Measurements from ENCODE around the gene PRSS23. TPM values are rescaled to one million over a fixed set of nuclear protein-coding genes. Genes with fewer than 3 reads are reported as not detected.
"Not testable (repeated sequence)": the region's sequence is repeated elsewhere in the genome, so short reads cannot be mapped to it uniquely, and the experiment has no call there.

PRSS23 gene
- total RNA-seq, 1 donor from 2014 or later = 47.1 TPM

DNA sequence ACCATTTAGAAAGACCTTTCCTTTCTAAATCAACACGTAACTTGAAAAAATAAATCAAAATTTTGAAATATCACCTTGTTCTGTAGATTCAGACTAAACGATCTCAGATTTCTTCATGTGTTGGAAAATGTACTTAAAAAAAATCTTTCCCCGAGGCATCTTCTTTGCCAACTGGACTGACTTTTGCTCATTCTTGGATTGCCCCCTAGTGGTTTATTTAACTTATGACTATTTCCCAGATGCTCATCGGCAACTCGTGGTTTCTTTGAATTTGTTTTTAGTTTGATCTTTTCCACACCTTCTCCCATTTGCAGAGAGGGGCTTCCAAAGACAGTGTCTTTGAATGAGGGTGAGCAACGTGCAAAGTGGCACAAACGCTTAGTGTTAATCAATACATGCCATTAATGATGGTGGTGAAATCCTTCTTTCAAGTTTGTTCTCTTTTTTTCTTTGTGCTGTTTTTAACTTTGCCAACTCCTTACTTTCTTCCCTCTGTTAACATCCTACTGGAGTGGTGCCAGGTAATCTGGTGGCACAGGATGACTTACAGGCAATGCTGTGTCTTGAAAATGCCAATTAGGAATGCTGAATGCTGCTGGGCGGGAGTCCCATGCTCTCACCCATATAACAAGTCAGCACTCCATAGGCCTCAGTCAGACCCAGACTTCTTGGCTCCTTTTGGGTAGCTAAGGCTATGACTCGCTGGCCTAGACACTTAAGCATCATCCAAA lies 18.3 kb downstream of the PRSS23 start:
- Mint-ChIP-seq H3K4me3 (no peak overlapping the region), H3K9me3 (peaks cover 4% of the 10 kb centered on the region), H3K27ac (peak overlapping the region; percentile 14), H3K4me1 (ENCODE audit: unreplicated experiment) (peaks cover 26% of the 10 kb centered on the region), H3K36me3 (peaks cover 4% of the 10 kb centered on the region), H3K27me3 (no peaks in the 10 kb centered on the region)
- TF ChIP-seq CTCF (conservative IDR thresholded peaks at IDR 0.05) = peak; percentile 89
- DNase-seq (ENCODE audit: extremely low spot score, unreplicated experiment) = no peak

- not testable (repeated sequence) for H3K4me3 Mint-ChIP-seq; H3K27me3 Mint-ChIP-seq; H3K27ac Mint-ChIP-seq; H3K9me3 Mint-ChIP-seq; H3K36me3 Mint-ChIP-seq; H3K4me1 Mint-ChIP-seq (ENCODE audit: unreplicated experiment); DNase-seq (ENCODE audit: extremely low spot score, unreplicated experiment)
These were observed 23.8 kb downstream of the PRSS23 start for GRCh38 chr11:86824139-86824538.

DNA sequence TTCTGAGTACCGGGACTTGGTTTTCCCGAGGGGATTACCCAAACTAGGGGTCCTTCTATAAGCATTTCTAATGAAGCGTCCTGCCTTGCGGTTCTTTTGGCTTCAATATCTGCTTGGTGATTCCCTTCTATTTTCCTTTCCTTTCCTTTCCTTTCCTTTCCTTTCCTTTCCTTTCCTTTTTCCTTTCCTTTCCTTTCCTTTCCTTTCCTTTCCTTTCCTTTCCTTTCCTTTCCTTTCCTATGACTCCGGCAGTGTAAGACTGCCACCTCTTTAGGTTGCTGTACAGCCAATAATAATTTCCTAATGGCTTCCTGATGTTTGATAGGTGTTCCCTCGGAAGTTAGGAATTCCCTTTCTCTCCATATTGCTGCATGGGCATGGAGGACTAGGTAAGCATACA lies 34.0 kb downstream of the PRSS23 start:
- H3K27ac Mint-ChIP-seq; H3K36me3 Mint-ChIP-seq; H3K4me3 Mint-ChIP-seq; DNase-seq (ENCODE audit: extremely low spot score, unreplicated experiment); H3K27me3 Mint-ChIP-seq; H3K4me1 Mint-ChIP-seq (ENCODE audit: unreplicated experiment); H3K9me3 Mint-ChIP-seq: not testable (repeated sequence)

GRCh38 chr11:86844762-86845508 lies 44.6 kb downstream of the PRSS23 start:
- not testable (repeated sequence) for H3K36me3 Mint-ChIP-seq; H3K9me3 Mint-ChIP-seq; DNase-seq (ENCODE audit: extremely low spot score, unreplicated experiment); H3K27me3 Mint-ChIP-seq; H3K4me1 Mint-ChIP-seq (ENCODE audit: unreplicated experiment)
- H3K4me3 Mint-ChIP-seq = peak overlapping the region; percentile 40
- H3K27ac Mint-ChIP-seq = peak overlapping the region; percentile 75

DNA sequence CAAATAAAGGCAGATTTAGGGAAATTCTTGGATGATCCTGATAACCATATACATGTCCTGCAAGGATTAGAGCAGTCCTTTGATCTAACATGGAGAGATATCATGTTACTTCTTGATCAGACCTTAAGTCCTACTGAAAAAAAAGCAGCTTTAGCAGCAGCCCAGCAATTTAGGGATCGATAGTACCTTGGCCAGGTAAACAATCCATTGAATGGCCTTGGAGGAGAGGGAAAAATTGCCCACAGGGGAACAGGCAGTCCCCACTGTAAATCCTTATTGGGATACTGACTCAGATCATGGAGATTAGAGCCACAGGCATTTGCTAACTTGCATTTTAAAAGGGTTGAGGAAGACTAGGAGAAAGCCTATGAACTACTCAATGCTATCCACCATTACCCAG lies 47.8 kb downstream of the PRSS23 start:
- Mint-ChIP-seq H3K36me3 (no peaks in the 10 kb centered on the region), H3K9me3 (no peaks in the 10 kb centered on the region), H3K4me3 (no peak overlapping the region), H3K27ac (no peak overlapping the region), H3K27me3 (no peaks in the 10 kb centered on the region), H3K4me1 (ENCODE audit: unreplicated experiment) (peaks cover 13% of the 10 kb centered on the region)
- no peak for TF ChIP-seq CTCF (conservative IDR thresholded peaks at IDR 0.05)
- DNase-seq (ENCODE audit: extremely low spot score, unreplicated experiment) = no peak

DNA sequence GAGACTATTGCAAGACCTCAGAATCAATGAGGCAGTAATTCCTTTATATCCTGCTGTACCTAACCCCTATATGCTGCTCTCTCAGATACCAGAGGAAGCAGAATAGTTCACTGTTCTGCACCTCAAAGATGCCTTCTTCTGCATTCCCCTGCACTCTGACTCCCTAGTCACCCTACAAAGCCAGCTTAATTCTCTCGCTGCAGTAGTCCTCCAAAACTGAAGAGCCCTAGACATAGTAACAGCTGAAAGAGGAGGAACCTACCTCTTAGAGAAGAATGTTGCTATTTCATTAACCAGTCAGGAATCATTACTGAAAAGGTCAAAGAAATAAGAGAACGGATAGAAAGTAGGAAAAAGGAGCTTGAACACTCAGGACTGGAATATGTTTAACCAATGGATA lies 49.3 kb downstream of the PRSS23 start:
- H3K4me1 Mint-ChIP-seq (ENCODE audit: unreplicated experiment) = peaks cover 13% of the 10 kb centered on the region
- TF ChIP-seq CTCF (conservative IDR thresholded peaks at IDR 0.05) = no peak
- peak overlapping the region; percentile 61 for H3K27ac Mint-ChIP-seq
- DNase-seq (ENCODE audit: extremely low spot score, unreplicated experiment) = no peak
- H3K27me3 Mint-ChIP-seq = no peaks in the 10 kb centered on the region
- peak overlapping the region; percentile 49 for H3K4me3 Mint-ChIP-seq
- H3K9me3 Mint-ChIP-seq = no peaks in the 10 kb centered on the region
- no peaks in the 10 kb centered on the region for H3K36me3 Mint-ChIP-seq

Other genes with a start within 250 kb of the PRSS23 start
- 6.5 and 9.7 TPM in 2 replicates for gene ME3, start 127.9 kb upstream of the PRSS23 start, total RNA-seq (ENCODE audit: low replicate concordance)
- gene FZD4, start 154.9 kb downstream of the PRSS23 start, total RNA-seq (ENCODE audit: low replicate concordance) = 6.4 and 11.9 TPM in 2 replicates
- gene TMEM135, start 237.4 kb downstream of the PRSS23 start, total RNA-seq (ENCODE audit: low replicate concordance) = 33.9 and 46.4 TPM in 2 replicates